Astrocyte (in vitro differentiated cells and primary cell): ENCODE measurements around the gene DLX1. TPM values are rescaled to one million over a fixed set of nuclear protein-coding genes. Genes with fewer than 3 reads are reported as not detected.
A peak's percentile ranks its signal among the peaks of the same experiment; 100 is the strongest.

Source experiments
- DNase-seq: peaks from one replicate; pipeline ENCODE4 v3.0.0-alpha.2; 2010; ENCODE audit warnings: low read depth
- FAIRE-seq: peaks from 2 replicates; lab custom pipeline; 2011; peaks lifted over from hg19 to GRCh38; lab: Jason Lieb, UNC
- H2AFZ ChIP-seq: 2 replicates; pipeline ENCODE4 v1.6.0; 2012; ENCODE audit warnings: low read depth, low read length, inconsistent platforms
- H3K27ac ChIP-seq: 2 replicates; pipeline ENCODE4 v1.5.1; 2011; ENCODE audit warnings: low read depth, low read length, inconsistent platforms
- H3K27me3 ChIP-seq: 2 replicates; pipeline ENCODE4 v1.6.0; 2011; ENCODE audit warnings: low read length, inconsistent platforms; ENCODE audit not compliant: insufficient read depth
- H3K36me3 ChIP-seq: 2 replicates; pipeline ENCODE4 v1.5.1; 2011; ENCODE audit warnings: low read length, inconsistent platforms; ENCODE audit not compliant: insufficient read depth
- H3K4me1 ChIP-seq: 2 replicates; pipeline ENCODE4 v1.5.1; 2011; ENCODE audit warnings: low read length, inconsistent platforms; ENCODE audit not compliant: insufficient read depth
- H3K4me2 ChIP-seq: 2 replicates; pipeline ENCODE4 v1.6.0; 2012; ENCODE audit warnings: low read length, inconsistent platforms
- H3K4me3 ChIP-seq: 2 replicates; pipeline ENCODE4 v1.5.1; 2011; ENCODE audit warnings: low read depth, mild to moderate bottlenecking, low read length, inconsistent platforms; ENCODE audit not compliant: insufficient read depth
- H3K79me2 ChIP-seq: 2 replicates; pipeline ENCODE4 v1.6.0; 2012; ENCODE audit warnings: mild to moderate bottlenecking, low read length, inconsistent platforms; ENCODE audit not compliant: insufficient read depth
- H3K9ac ChIP-seq: 2 replicates; pipeline ENCODE4 v1.6.0; 2012; ENCODE audit warnings: mild to moderate bottlenecking, low read length, inconsistent platforms
- H3K9me3 ChIP-seq: 2 replicates; pipeline ENCODE4 v1.5.1; 2012; ENCODE audit warnings: low read depth, mild to moderate bottlenecking, low read length, inconsistent platforms; ENCODE audit not compliant: insufficient read depth
- H4K20me1 ChIP-seq: 2 replicates; pipeline ENCODE4 v1.6.0; 2012; ENCODE audit warnings: low read length, inconsistent platforms; ENCODE audit not compliant: insufficient read depth
- H3K27ac Mint-ChIP-seq: one replicate; pipeline ENCODE4 v1.8.0; 2021; ENCODE audit warnings: mild to moderate bottlenecking, mixed read lengths; ENCODE audit not compliant: unreplicated experiment
- H3K27me3 Mint-ChIP-seq: one replicate; pipeline ENCODE4 v1.8.0; 2021; ENCODE audit warnings: low read depth, mixed read lengths; ENCODE audit not compliant: unreplicated experiment
- H3K36me3 Mint-ChIP-seq: one replicate; pipeline ENCODE4 v1.8.0; 2021; ENCODE audit warnings: low read depth, mixed read lengths; ENCODE audit not compliant: unreplicated experiment
- H3K4me1 Mint-ChIP-seq: one replicate; pipeline ENCODE4 v1.8.0; 2021; ENCODE audit warnings: low read depth, mixed read lengths; ENCODE audit not compliant: unreplicated experiment
- H3K4me3 Mint-ChIP-seq: one replicate; pipeline ENCODE4 v1.8.0; 2021; ENCODE audit warnings: mild to moderate bottlenecking, moderate library complexity, mixed read lengths; ENCODE audit not compliant: unreplicated experiment
- H3K9me3 Mint-ChIP-seq: one replicate; pipeline ENCODE4 v1.8.0; 2021; ENCODE audit warnings: mild to moderate bottlenecking, mixed read lengths; ENCODE audit not compliant: unreplicated experiment
- CTCF ChIP-seq: IDR thresholded peaks from 2 replicates; pipeline ENCODE4 v1.5.1; 2011; ENCODE audit warnings: low read depth, mild to moderate bottlenecking, inconsistent platforms, low read length, moderate library complexity; ENCODE audit not compliant: insufficient read depth
- EZH2 ChIP-seq: IDR thresholded peaks from 2 replicates; pipeline ENCODE4 v1.6.1; 2012; ENCODE audit warnings: mild to moderate bottlenecking, low read length, inconsistent platforms; ENCODE audit not compliant: insufficient read depth
- total RNA-seq: library from RNA; stranded (reverse); gene quantifications from 2 replicates; pipeline ENCODE4 v1.2.1, GENCODE V29; 2021

DLX1 gene
- total RNA-seq, 1 donor from 2014 or later, result 0.27 TPM

GRCh38 chr2:172050479-172051125 lies 34.7 kb upstream of the DLX1 start:
- Histone ChIP-seq H3K27ac (no peak overlapping the region), H3K9me3 (no peaks in the 10 kb centered on the region), H3K4me1 (no peaks in the 10 kb centered on the region), H2AFZ (no peak overlapping the region), H3K4me2 (no peak overlapping the region), H4K20me1 (no peaks in the 10 kb centered on the region), H3K36me3 (no peaks in the 10 kb centered on the region), H3K27me3 (no peaks in the 10 kb centered on the region), H3K79me2 (no peaks in the 10 kb centered on the region), H3K9ac (no peak overlapping the region), H3K4me3 (no peak overlapping the region)
- Mint-ChIP-seq H3K27ac (no peak overlapping the region), H3K4me1 (peaks cover 14% of the 10 kb centered on the region), H3K9me3 (no peaks in the 10 kb centered on the region), H3K4me3 (no peak overlapping the region), H3K36me3 (no peaks in the 10 kb centered on the region), H3K27me3 (no peaks in the 10 kb centered on the region)
- DNase-seq, result no peak
- TF ChIP-seq EZH2, result no peak
- no peak for TF ChIP-seq CTCF
- no peak for FAIRE-seq

GRCh38 chr2:172052000-172052983 lies 33.0 kb upstream of the DLX1 start:
- Histone ChIP-seq H2AFZ (no peak overlapping the region), H3K4me3 (no peak overlapping the region), H3K27ac (no peak overlapping the region), H3K4me1 (no peaks in the 10 kb centered on the region), H3K9me3 (no peaks in the 10 kb centered on the region), H3K27me3 (no peaks in the 10 kb centered on the region), H3K9ac (no peak overlapping the region), H3K36me3 (no peaks in the 10 kb centered on the region), H3K4me2 (no peak overlapping the region), H4K20me1 (no peaks in the 10 kb centered on the region), H3K79me2 (no peaks in the 10 kb centered on the region)
- TF ChIP-seq CTCF (no peak), EZH2 (no peak)
- Mint-ChIP-seq H3K36me3 (no peaks in the 10 kb centered on the region), H3K27ac (no peak overlapping the region), H3K4me1 (peaks cover 12% of the 10 kb centered on the region), H3K27me3 (no peaks in the 10 kb centered on the region), H3K9me3 (no peaks in the 10 kb centered on the region), H3K4me3 (no peak overlapping the region)
- FAIRE-seq (no peak), DNase-seq (peak; percentile 2)
